ENCODE results near the gene KNDC1. TPM values are rescaled to one million over a fixed set of nuclear protein-coding genes. Genes with fewer than 3 reads are reported as not detected.
A peak's percentile ranks its signal among the peaks of the same experiment; 100 is the strongest.
"Not testable (repeated sequence)": the region's sequence is repeated elsewhere in the genome, so short reads cannot be mapped to it uniquely, and the experiment has no call there.

KNDC1 gene
- total RNA-seq, 3 donors from 2014 or later, result 0.05 TPM; not detected in 2

DNA sequence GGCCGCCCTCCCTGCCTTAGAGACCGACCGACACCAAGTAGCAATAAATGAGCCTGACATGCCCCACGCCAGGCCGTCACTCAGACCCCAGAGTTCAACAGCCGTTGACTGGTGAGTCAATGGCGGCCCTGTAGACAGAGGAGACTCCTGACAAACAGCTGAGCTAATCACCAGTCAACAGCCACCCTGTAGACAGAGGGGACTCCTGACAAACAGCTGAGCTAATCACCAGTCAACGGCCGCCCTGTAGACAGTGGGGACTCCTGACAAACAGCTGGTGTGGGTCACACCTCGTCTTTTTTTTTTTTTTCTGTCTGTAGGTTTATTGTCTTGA lies 16.9 kb upstream of the KNDC1 start:
- H3K9me3 Mint-ChIP-seq, result peaks cover 8% of the 10 kb centered on the region
- ATAC-seq (no peak), DNase-seq (peak; percentile 1)
- H3K27me3 Mint-ChIP-seq (ENCODE audit: low read depth), result peaks cover 49% of the 10 kb centered on the region
- H3K4me3 Mint-ChIP-seq, result no peak overlapping the region
- peaks cover 9% of the 10 kb centered on the region for H3K4me1 Mint-ChIP-seq (ENCODE audit: low read depth)
- no peaks in the 10 kb centered on the region for H3K36me3 Mint-ChIP-seq (ENCODE audit: insufficient read depth)

DNA sequence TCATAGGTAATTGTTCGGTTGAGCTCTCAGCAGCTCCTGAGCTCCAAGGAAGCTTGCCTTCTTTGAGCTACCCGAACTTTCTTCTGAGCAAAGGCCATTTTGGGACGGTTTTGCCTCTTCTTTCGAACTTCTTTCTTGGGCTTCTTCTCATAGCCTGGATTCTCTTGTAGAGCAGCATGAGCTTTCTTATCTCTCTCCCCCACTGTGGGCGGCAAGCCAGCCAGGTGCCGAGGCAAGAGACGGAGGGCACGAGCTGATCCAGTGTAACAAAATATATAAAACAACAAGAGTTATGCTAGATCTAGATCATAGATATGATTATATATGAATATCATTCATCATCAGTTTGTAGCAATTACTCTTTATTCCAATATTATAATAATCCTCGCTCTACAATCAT lies 16.5 kb upstream of the KNDC1 start:
- no peaks in the 10 kb centered on the region for H3K36me3 Mint-ChIP-seq (ENCODE audit: insufficient read depth)

DNA sequence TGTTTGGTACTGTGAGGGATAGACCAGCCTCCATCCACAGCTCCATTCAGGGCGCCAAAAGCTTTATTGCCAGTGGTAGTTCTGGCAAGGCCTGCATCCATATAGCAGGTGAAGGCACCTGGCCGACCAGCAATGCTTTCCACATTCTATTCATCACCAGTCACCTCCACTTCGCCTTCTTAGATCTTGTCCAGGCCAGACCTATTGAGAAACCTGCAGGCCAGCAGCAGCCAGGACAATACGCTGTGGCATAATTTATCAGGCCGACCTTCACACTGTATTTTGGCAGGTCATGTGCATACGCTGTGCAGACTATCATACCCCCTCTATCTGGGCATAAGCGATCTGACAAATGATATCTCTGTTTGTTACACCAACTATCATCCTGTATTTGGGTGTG lies 15.2 kb upstream of the KNDC1 start:
- DNase-seq (peak; percentile 3), ATAC-seq (no peak)
- no peak overlapping the region for H3K4me3 Mint-ChIP-seq
- H3K36me3 Mint-ChIP-seq (ENCODE audit: insufficient read depth), result no peaks in the 10 kb centered on the region
- peaks cover 11% of the 10 kb centered on the region for H3K9me3 Mint-ChIP-seq
- peaks cover 52% of the 10 kb centered on the region for H3K27me3 Mint-ChIP-seq (ENCODE audit: low read depth)
- peaks cover 9% of the 10 kb centered on the region for H3K4me1 Mint-ChIP-seq (ENCODE audit: low read depth)

More for the DNA sequence above, 16.5 kb upstream of the KNDC1 start:
- H3K27me3 Mint-ChIP-seq (ENCODE audit: low read depth), result peaks cover 49% of the 10 kb centered on the region
- DNase-seq (no peak), ATAC-seq (no peak)
- peaks cover 8% of the 10 kb centered on the region for H3K9me3 Mint-ChIP-seq
- H3K4me3 Mint-ChIP-seq, result no peak overlapping the region
- H3K4me1 Mint-ChIP-seq (ENCODE audit: low read depth), result peaks cover 9% of the 10 kb centered on the region

DNA sequence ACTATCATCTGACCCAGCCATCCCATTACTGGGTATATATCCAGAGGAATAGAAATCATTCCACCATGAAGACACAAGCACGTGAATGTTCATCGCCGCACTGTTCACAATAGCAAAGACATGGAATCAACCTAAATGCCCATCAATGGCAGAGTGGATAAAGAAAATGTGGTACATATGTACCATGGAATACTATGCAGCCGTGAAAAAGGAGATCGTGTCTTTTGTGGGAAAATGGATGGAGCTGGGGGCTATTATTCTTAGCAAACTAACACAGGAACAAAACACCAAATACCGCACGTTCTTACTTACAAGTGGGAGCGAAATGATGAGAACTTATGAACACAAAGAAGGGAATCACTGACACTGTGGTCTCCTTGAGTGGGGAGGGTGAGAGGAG lies 9.8 kb upstream of the KNDC1 start:
- no peak overlapping the region for H3K4me3 Mint-ChIP-seq

DNA sequence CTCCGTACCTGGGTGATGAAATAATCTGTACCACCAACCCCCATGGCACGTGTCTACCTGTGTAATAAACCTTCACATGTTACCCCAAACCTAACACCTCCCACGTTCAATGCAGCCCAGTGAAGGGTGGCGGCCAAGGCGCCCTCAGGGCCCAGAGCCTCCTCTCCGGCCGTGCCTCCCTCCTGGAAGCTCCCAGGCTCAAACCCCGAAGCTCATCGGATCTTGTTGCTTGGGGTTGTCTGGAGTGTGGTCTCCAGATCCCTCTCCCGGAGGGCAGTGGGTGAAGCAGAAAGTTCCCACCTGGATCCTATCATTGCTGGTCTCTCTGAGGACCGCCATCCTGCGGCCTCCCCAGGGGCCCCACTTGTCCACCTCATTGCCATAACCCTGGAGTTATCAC lies 9.4 kb upstream of the KNDC1 start:
- H3K27me3 Mint-ChIP-seq (ENCODE audit: low read depth), result peaks cover 41% of the 10 kb centered on the region
- no peak for ATAC-seq
- H3K4me3 Mint-ChIP-seq, result no peak overlapping the region
- no peak for DNase-seq
- no peaks in the 10 kb centered on the region for H3K36me3 Mint-ChIP-seq (ENCODE audit: insufficient read depth)
- H3K9me3 Mint-ChIP-seq, result peaks cover 13% of the 10 kb centered on the region
- H3K4me1 Mint-ChIP-seq (ENCODE audit: low read depth), result no peaks in the 10 kb centered on the region

More for the DNA sequence above, 9.8 kb upstream of the KNDC1 start:
- DNase-seq, result no peak
- Mint-ChIP-seq H3K9me3 (peaks cover 13% of the 10 kb centered on the region), H3K36me3 (ENCODE audit: insufficient read depth) (no peaks in the 10 kb centered on the region), H3K27me3 (ENCODE audit: low read depth) (peaks cover 45% of the 10 kb centered on the region), H3K4me1 (ENCODE audit: low read depth) (no peaks in the 10 kb centered on the region)
- no peak for ATAC-seq

GRCh38 chr10:133151071-133151470 lies 8.9 kb upstream of the KNDC1 start:
- DNase-seq; H3K4me3 Mint-ChIP-seq; H3K36me3 Mint-ChIP-seq (ENCODE audit: insufficient read depth); H3K4me1 Mint-ChIP-seq (ENCODE audit: low read depth); ATAC-seq: not testable (repeated sequence)
- peaks cover 13% of the 10 kb centered on the region for H3K9me3 Mint-ChIP-seq
- peaks cover 40% of the 10 kb centered on the region for H3K27me3 Mint-ChIP-seq (ENCODE audit: low read depth)

DNA sequence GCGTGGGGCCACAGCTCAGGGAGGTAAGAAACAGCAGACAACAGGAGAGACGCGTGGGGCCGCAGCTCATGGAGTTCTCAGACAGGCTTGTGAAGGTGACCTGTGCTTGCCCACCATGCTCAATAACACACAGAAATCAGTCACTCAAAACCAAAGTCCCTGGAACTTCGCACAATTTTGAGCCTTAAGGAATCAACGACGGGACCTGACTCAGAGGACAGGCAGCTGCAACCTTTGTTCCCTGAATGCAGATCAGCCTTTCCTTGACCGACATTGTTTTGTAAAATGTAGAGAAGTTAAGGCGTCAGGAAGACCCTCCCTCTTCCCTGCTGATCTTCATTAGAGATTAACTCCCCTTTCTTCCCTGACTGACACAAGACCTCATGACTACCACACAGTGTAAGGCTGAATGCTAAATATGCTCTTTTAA lies 8.5 kb upstream of the KNDC1 start:
- no peaks in the 10 kb centered on the region for H3K36me3 Mint-ChIP-seq (ENCODE audit: insufficient read depth)
- no peak overlapping the region for H3K4me3 Mint-ChIP-seq
- H3K9me3 Mint-ChIP-seq, result peaks cover 13% of the 10 kb centered on the region
- peaks cover 35% of the 10 kb centered on the region for H3K27me3 Mint-ChIP-seq (ENCODE audit: low read depth)
- ATAC-seq (no peak), DNase-seq (no peak)
- H3K4me1 Mint-ChIP-seq (ENCODE audit: low read depth), result no peaks in the 10 kb centered on the region

GRCh38 chr10:133154411-133154810 lies 5.6 kb upstream of the KNDC1 start:
- no peak overlapping the region for H3K4me3 Mint-ChIP-seq
- peaks cover 5% of the 10 kb centered on the region for H3K9me3 Mint-ChIP-seq
- peaks cover 23% of the 10 kb centered on the region for H3K27me3 Mint-ChIP-seq (ENCODE audit: low read depth)
- no peaks in the 10 kb centered on the region for H3K4me1 Mint-ChIP-seq (ENCODE audit: low read depth)
- ATAC-seq, result no peak
- DNase-seq, result no peak
- no peaks in the 10 kb centered on the region for H3K36me3 Mint-ChIP-seq (ENCODE audit: insufficient read depth)

DNA sequence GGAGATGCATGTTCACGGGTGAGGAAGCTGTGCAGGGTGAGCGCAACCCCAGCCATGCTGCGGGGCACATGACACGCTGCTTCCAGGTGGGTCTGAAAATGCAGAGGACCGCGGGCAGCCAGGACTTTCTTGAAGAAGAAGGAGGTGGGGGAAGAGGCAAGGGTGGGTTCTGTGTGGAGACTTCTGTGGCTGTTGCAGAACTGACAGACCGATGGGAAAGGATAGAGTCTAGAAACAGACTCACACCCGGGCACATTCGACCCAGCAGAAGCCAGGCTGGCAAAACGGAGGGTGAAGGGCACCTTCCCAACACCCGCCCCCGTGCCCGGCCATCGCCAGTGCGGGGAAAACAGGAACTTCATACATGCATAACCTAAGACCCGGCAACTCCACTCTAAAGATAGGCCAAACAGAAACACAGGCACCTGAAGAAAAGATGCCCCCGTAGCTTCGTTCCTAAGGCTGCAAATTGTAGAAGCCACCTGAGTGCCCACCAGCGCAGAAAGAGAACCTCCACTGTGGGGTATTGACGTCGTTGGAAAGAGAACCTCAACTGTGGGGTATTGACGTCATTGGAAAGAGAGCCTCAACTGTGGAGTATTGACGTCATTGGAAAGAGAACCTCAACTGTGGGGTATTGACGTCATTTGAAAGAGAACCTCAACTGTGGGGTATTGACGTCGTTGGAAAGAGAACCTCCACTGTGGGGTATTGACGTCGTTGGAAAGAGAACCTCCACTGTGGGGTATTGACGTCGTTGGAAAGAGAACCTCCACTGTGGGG lies 4.8 kb upstream of the KNDC1 start:
- peaks cover 16% of the 10 kb centered on the region for H3K27me3 Mint-ChIP-seq (ENCODE audit: low read depth)
- no peaks in the 10 kb centered on the region for H3K9me3 Mint-ChIP-seq
- H3K36me3 Mint-ChIP-seq (ENCODE audit: insufficient read depth), result no peaks in the 10 kb centered on the region
- DNase-seq (no peak), ATAC-seq (no peak)
- H3K4me3 Mint-ChIP-seq, result no peak overlapping the region
- no peaks in the 10 kb centered on the region for H3K4me1 Mint-ChIP-seq (ENCODE audit: low read depth)

DNA sequence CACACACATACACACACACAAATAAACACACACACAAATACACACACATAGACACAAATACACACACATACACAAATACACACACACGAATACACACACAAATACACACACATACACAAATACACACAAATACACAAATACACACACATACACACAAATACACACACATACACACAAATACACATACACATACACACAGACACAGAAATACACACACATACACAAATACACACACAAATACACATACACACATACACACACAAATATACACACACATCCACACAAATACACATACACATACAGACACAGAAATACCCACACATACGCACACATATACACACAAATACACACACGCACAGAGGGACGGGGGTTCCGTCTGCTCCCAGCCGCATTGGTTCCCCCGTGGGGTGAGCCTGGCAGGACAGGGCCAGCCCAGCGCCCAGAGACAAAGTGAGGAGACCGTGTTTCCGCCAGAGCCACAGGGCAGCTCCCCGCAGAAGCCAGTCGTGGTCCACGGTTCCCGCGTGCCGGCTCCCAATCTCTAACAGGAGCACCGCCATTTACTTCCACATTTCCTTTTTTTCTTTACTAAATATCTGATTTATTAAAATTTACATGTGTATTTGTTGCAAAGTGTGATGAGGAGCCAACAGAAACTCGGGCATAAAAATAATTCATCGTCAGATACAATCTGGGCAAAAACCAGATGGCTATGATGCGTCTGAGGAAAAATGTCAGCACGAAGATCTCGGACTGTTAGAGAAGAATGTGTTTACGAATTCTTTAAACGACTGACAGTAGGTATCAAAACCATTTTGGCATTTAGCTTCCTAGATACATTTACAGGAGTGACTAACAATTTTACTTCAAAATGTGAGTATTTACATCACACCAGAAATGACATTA lies 3.1 kb upstream of the KNDC1 start:
- peaks cover 13% of the 10 kb centered on the region for H3K27me3 Mint-ChIP-seq (ENCODE audit: low read depth)
- H3K4me1 Mint-ChIP-seq (ENCODE audit: low read depth), result no peaks in the 10 kb centered on the region
- no peaks in the 10 kb centered on the region for H3K36me3 Mint-ChIP-seq (ENCODE audit: insufficient read depth)
- no peak for DNase-seq
- no peak for ATAC-seq
- H3K9me3 Mint-ChIP-seq, result no peaks in the 10 kb centered on the region
- no peak overlapping the region for H3K4me3 Mint-ChIP-seq

DNA sequence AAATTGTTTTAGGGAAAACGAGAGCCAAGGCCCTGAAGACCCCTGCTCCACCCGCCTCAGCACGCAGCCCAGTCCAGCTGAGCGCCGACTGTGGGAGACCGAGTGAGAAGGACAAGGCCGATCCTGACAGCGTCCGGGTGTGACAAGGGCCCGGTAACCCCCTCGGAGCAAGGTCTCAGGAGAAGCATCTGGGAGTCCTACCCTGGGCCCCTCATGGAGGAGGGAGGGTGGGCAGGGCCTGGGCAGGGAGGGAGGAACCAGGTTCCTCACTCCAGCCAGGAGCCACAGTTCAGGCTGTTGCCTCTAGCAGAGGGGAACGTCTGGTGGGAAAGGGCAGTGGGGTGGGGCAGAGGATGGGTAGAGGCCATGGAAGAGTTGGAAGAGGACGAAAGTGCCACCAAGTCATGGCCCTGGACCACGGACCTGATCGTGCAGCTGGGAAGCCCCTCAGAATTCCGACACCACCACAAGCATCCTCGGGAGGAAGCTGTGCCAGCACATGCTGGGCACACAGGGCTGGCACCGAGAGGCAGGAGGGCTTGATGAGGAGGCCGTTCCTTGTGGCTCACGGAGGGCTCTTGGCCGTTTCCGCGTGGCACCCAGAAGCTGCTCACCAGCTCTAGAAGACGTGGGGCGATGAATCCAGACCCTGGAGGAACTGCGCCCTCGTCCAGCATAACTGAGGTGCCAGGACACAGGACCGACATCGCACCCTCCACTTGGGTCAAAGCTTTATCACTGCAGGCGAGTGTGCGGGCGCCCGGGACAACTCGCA lies 2.2 kb upstream of the KNDC1 start:
- peaks cover 15% of the 10 kb centered on the region for H3K27me3 Mint-ChIP-seq (ENCODE audit: low read depth)
- ATAC-seq (no peak), DNase-seq (no peak)
- H3K4me3 Mint-ChIP-seq, result no peak overlapping the region
- H3K36me3 Mint-ChIP-seq (ENCODE audit: insufficient read depth), result no peaks in the 10 kb centered on the region
- H3K9me3 Mint-ChIP-seq, result no peaks in the 10 kb centered on the region
- H3K4me1 Mint-ChIP-seq (ENCODE audit: low read depth), result no peaks in the 10 kb centered on the region

GRCh38 chr10:133158437-133158755 lies 1.6 kb upstream of the KNDC1 start:
- ATAC-seq, result no peak
- Mint-ChIP-seq H3K4me1 (ENCODE audit: low read depth) (no peaks in the 10 kb centered on the region), H3K4me3 (no peak overlapping the region), H3K27me3 (ENCODE audit: low read depth) (peaks cover 20% of the 10 kb centered on the region), H3K9me3 (no peaks in the 10 kb centered on the region), H3K36me3 (ENCODE audit: insufficient read depth) (no peaks in the 10 kb centered on the region)
- DNase-seq, result no peak

GRCh38 chr10:133158756-133159610 lies 1.0 kb upstream of the KNDC1 start:
- Mint-ChIP-seq H3K4me1 (ENCODE audit: low read depth) (no peaks in the 10 kb centered on the region), H3K9me3 (no peaks in the 10 kb centered on the region), H3K4me3 (no peak overlapping the region), H3K27me3 (ENCODE audit: low read depth) (peaks cover 22% of the 10 kb centered on the region), H3K36me3 (ENCODE audit: insufficient read depth) (no peaks in the 10 kb centered on the region)
- ATAC-seq (no peak), DNase-seq (no peak)

DNA sequence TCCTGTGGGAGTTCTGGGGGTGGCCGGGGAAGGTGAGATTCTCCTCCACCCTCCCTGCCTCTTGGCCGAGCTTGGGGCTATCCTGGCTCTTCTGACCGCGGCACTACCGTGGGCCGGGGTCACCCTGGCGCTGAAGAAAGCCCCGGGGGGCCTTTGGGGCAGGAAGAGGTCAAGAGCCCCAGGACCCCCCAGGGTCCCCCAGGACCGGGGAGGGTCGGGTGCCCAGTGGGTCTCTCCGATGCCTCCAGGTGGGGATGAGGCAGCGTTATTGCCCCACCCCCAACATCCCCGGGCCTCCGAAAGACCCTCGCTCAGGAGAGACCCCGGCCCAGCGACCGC lies 439 bp upstream of the KNDC1 start:
- no peak for DNase-seq
- H3K9me3 Mint-ChIP-seq, result no peaks in the 10 kb centered on the region
- H3K36me3 Mint-ChIP-seq (ENCODE audit: insufficient read depth), result no peaks in the 10 kb centered on the region
- no peak overlapping the region for H3K4me3 Mint-ChIP-seq
- peaks cover 22% of the 10 kb centered on the region for H3K27me3 Mint-ChIP-seq (ENCODE audit: low read depth)
- ATAC-seq, result no peak
- no peaks in the 10 kb centered on the region for H3K4me1 Mint-ChIP-seq (ENCODE audit: low read depth)

Measured in activated T-cell treated with anti-CD3 and anti-CD28 coated beads, Interleukin-2, amount 50 U/mL, for 4 hours (primary cell).